Stimulated activated CD4-positive, alpha-beta T cell treated with anti-CD3 and anti-CD28 coated beads, TNF-alpha, amount 100 ng/mL, for 48 hours (primary cell): ENCODE results near the gene EXD2.
A peak's percentile ranks its signal among the peaks of the same experiment; 100 is the strongest.
"Not testable (repeated sequence)": the region's sequence is repeated elsewhere in the genome, so short reads cannot be mapped to it uniquely, and the experiment has no call there.

Experiments
- DNase-seq, 3 donors: peaks; one replicate each; pipeline ENCODE4 v3.0.0-alpha.2; 2020; ENCODE audit warnings: low read depth in 3 of 3

EXD2 gene

GRCh38 chr14:69199786-69200185 lies 8.5 kb downstream of the EXD2 start:
- DNase-seq: no peak

GRCh38 chr14:69204753-69205152 lies 13.5 kb downstream of the EXD2 start:
- no peak for DNase-seq

- no peak for DNase-seq
Observed at GRCh38 chr14:69207435-69208041, 16.2 kb downstream of the EXD2 start.

GRCh38 chr14:69208666-69209065 lies 17.4 kb downstream of the EXD2 start:
- DNase-seq: no peak

- no peak for DNase-seq
Observed at GRCh38 chr14:69214393-69214792, 23.1 kb downstream of the EXD2 start.

GRCh38 chr14:69217663-69218062 lies 26.4 kb downstream of the EXD2 start:
- DNase-seq: not testable (repeated sequence)

- DNase-seq: no peak
Observed at GRCh38 chr14:69224946-69225345, 33.6 kb downstream of the EXD2 start.

GRCh38 chr14:69226178-69226577 lies 34.9 kb downstream of the EXD2 start:
- DNase-seq: no peak

GRCh38 chr14:69226736-69227135 lies 35.4 kb downstream of the EXD2 start:
- no peak for DNase-seq

GRCh38 chr14:69231486-69231885 lies 40.2 kb downstream of the EXD2 start:
- DNase-seq: no peak

- no peak for DNase-seq
Observed at GRCh38 chr14:69232388-69232787, 41.1 kb downstream of the EXD2 start.

- no peak for DNase-seq
Observed at GRCh38 chr14:69234106-69234505, 42.8 kb downstream of the EXD2 start.

- DNase-seq: no peak
Observed at GRCh38 chr14:69235708-69236107, 44.4 kb downstream of the EXD2 start.

GRCh38 chr14:69237142-69237541 lies 45.8 kb downstream of the EXD2 start:
- DNase-seq: no peak

- no peak for DNase-seq
Observed at GRCh38 chr14:69237584-69237983, 46.3 kb downstream of the EXD2 start.

- DNase-seq: no peak
Observed at GRCh38 chr14:69238883-69239282, 47.6 kb downstream of the EXD2 start.

GRCh38 chr14:69240527-69241173 lies 49.4 kb downstream of the EXD2 start:
- no peak for DNase-seq

GRCh38 chr14:69241577-69241976 lies 50.3 kb downstream of the EXD2 start:
- DNase-seq: no peak

GRCh38 chr14:69242311-69243224 lies 51.3 kb downstream of the EXD2 start:
- peak in 1 of 3 donors; percentile 31 for DNase-seq

GRCh38 chr14:69244946-69245345 lies 53.6 kb downstream of the EXD2 start:
- DNase-seq: no peak

GRCh38 chr14:69246331-69246730 lies 55.0 kb downstream of the EXD2 start:
- DNase-seq: no peak

- DNase-seq: no peak
Observed at GRCh38 chr14:69247676-69248440, 56.6 kb downstream of the EXD2 start.
